Fibroblast of mammary gland (primary cell): ENCODE data around the gene ATE1.
A peak's percentile ranks its signal among the peaks of the same experiment; 100 is the strongest.

Source experiments
- DNase-seq: peaks from one replicate; pipeline ENCODE4 v3.0.0-alpha.2; 2010; ENCODE audit warnings: low read depth
- H3K4me3 ChIP-seq: 2 replicates; pipeline ENCODE4 v1.5.1; 2011; ENCODE audit warnings: low read depth, mild to moderate bottlenecking, low read length, moderate library complexity; ENCODE audit not compliant: control insufficient read depth
- TF ChIP-seq, protein P1 (sequence below): conservative IDR thresholded peaks from 2 replicates; pipeline ENCODE4 v1.5.1; 2011; ENCODE audit warnings: low read depth, low read length, inconsistent platforms; ENCODE audit not compliant: control insufficient read depth, insufficient read depth

Gene ATE1

DNA sequence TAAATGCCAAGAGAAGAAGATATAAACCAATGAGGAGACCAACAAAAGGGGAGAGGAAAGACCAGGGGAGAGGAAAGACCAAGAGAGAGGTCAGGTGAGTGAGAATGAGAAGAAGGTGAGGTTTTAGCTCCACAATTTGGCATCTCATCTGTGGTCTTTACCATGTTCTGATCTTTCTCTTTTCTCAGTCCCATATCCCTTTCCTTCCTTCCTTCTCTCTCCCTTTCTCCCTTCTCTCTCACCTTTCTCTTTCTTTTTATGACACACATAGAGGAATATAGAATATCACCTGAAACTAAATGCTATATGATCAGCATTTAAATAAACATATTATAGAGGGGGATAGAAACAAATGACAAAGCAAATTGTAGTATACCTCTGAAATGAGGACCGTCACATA lies 57.4 kb downstream of the ATE1 start:
- no peak overlapping the region for H3K4me3 ChIP-seq
- TF ChIP-seq, protein P1, sequence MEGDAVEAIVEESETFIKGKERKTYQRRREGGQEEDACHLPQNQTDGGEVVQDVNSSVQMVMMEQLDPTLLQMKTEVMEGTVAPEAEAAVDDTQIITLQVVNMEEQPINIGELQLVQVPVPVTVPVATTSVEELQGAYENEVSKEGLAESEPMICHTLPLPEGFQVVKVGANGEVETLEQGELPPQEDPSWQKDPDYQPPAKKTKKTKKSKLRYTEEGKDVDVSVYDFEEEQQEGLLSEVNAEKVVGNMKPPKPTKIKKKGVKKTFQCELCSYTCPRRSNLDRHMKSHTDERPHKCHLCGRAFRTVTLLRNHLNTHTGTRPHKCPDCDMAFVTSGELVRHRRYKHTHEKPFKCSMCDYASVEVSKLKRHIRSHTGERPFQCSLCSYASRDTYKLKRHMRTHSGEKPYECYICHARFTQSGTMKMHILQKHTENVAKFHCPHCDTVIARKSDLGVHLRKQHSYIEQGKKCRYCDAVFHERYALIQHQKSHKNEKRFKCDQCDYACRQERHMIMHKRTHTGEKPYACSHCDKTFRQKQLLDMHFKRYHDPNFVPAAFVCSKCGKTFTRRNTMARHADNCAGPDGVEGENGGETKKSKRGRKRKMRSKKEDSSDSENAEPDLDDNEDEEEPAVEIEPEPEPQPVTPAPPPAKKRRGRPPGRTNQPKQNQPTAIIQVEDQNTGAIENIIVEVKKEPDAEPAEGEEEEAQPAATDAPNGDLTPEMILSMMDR: no peak

DNA sequence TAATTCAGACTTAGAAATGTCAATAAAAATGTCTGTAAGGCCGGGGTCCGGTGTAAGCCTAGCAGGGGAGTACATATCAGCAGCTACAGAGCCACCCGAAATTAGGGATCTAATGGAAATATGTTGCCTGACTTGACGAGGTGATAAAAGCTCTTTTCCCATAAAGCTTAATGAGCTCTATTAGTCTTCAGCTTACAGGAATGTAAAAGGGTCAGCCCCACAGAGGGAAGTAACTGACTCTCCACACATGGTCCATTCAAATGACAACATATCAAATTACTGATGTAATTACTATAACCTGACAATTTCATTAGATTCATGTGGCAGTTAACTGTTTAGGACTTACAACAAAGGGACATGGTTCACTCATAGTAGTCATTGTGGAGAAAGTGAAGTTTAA lies 62.3 kb downstream of the ATE1 start:
- TF ChIP-seq, protein P1: no peak
- no peak for DNase-seq
- H3K4me3 ChIP-seq: no peak overlapping the region

More for the DNA sequence above, 57.4 kb downstream of the ATE1 start:
- no peak for DNase-seq

DNA sequence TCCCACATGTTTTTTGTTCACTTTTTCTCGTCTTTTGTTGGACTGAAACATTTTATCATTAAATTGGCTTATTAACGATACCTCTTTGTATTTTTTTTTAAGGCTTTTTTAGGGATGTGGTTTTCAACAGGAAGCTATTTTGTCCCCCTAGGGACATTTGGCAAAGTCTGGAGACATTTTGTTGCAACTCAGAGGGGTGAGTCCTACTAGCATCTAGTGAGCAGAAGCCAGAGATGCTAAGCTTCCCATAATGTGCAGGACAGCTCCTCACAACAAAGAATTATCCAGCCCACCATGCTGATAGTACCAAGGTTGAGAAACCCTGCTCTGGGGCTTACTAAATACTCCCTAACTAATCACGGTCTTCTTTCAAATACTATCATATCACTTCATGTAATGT lies 63.2 kb downstream of the ATE1 start:
- no peak overlapping the region for H3K4me3 ChIP-seq
- peak; percentile 8 for DNase-seq
- TF ChIP-seq, protein P1: no peak

DNA sequence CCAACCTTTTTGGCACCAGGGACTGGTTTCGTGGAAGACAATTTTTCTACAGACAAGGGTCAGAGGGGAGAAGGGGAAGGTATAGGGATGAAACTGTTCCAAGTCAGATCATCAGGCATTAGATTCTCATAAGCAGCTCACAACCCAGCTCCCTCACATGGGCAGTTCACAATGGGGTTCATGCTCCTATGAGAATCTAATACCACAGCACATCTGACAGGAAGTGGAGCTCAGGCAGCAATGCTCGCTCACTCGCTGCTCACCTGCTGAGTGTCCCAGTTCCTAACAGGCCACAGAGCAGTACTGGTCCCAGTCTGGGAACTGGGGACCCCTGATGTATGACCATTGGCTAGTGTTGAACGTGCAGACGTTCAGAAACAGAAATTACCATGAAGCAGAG lies 63.7 kb downstream of the ATE1 start:
- TF ChIP-seq, protein P1: no peak
- DNase-seq: no peak
- H3K4me3 ChIP-seq: no peak overlapping the region

DNA sequence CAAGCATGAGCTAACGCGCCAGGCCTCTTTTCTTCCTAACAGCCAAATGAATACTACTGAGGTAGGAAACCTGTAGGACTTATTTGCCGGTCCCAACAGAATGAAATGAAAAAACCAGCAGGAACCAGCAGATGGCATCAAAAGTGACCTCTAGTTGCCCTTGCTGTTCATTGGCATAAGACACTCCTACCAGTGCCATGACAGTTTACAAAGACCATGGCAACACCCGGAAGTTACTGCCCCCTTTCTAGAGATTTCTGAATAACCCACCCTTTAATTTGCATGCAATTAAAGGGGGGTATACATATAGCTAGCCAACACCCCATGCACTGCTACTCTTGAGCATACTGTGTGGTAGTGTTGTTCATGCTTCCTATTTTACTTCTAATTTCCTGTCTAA lies 65.2 kb downstream of the ATE1 start:
- no peak for DNase-seq
- no peak overlapping the region for H3K4me3 ChIP-seq
- TF ChIP-seq, protein P1: no peak

DNA sequence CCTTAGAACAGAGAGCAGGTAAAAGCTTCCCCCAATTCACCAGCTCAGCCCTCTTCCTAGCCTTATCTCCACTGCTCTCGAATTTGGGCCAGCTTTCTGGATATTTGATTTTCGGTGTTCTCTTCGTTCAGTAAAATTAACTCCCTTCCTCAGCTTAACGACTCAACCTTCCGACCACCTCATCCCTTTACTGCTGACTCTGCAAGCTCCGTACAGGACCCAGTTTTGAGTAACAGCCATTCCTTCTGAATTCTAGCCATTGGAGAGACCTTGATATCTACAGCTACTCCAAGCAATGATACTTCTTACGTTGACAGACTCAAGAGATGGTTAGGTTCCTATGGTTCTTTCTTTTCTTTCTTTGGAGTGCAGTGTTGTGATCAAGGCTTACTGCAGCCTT lies 65.8 kb downstream of the ATE1 start:
- TF ChIP-seq, protein P1: no peak
- no peak for DNase-seq
- H3K4me3 ChIP-seq: no peak overlapping the region

DNA sequence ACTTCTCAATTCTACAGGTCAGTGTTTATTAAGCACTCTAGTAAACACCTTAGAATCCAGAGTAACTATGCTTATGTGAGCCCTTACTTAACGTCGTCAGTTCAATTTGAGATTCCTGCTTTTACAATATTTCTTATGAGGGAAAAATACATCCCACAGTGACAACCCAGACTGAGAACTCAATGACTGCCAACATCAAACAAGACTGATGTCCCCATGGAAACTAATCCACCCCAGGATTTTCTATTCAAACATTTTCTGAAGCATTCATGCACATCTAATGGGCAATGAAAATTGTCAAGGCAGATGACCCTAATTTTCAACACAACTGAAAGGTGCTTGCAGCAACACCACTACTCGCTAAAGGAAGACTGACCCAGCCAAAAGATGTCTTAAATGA lies 67.0 kb downstream of the ATE1 start:
- DNase-seq: no peak
- TF ChIP-seq, protein P1: no peak
- H3K4me3 ChIP-seq: no peak overlapping the region
